Heart right ventricle (tissue), 16 donors: ENCODE data around the gene EPS8L3. TPM values are rescaled to one million over a fixed set of nuclear protein-coding genes. Genes with fewer than 3 reads are reported as not detected.
"Not testable (repeated sequence)": the region's sequence is repeated elsewhere in the genome, so short reads cannot be mapped to it uniquely, and the experiment has no call there.

ENCODE experiments used
- ATAC-seq, 8 donors: fragments of 200-7000 bp; cut with Tn5 transposase; one replicate each; pipeline ENCODE4 v1.9.1; 2020; ENCODE audit warnings: mild to moderate bottlenecking in 8 of 8, moderate library complexity in 8 of 8, moderate number of reproducible peaks in 1 of 8
- DNase-seq, 2 donors: peaks; one replicate each; pipeline ENCODE4 v3.0.0-alpha.2; 2020
- H3K27ac ChIP-seq, 10 donors: fragments of 200-600 bp; sonication (generic) in 2 of 10; one replicate each; pipeline versions ENCODE4 v1.5.0 to v1.8.0; 2020 to 2022; ENCODE audit warnings: mild to moderate bottlenecking in 3 of 10
- H3K27me3 ChIP-seq, 7 donors: fragments of 200-600 bp; one replicate each; pipeline ENCODE4 v1.8.0; 2021 to 2022; ENCODE audit warnings: mild to moderate bottlenecking in 2 of 7
- H3K36me3 ChIP-seq, 9 donors: fragments of 200-600 bp; sonication (generic) in 1 of 9; one replicate each; pipeline versions ENCODE4 v1.5.0 to v1.8.0; 2020 to 2022; ENCODE audit warnings: mild to moderate bottlenecking in 2 of 9
- H3K4me1 ChIP-seq, 9 donors: fragments of 200-600 bp; sonication (generic) in 1 of 9; one replicate each; pipeline versions ENCODE4 v1.5.0 to v1.8.0; 2020 to 2022; ENCODE audit warnings: mild to moderate bottlenecking in 4 of 9
- H3K4me3 ChIP-seq, 10 donors: fragments of 200-600 bp; sonication (generic) in 2 of 10; one replicate each; pipeline versions ENCODE4 v1.5.0 to v1.8.0; 2020 to 2022; ENCODE audit warnings: mild to moderate bottlenecking in 7 of 10, moderate library complexity in 2 of 10
- H3K9me3 ChIP-seq, 11 donors: fragments of 200-600 bp in 10 of 11; sonication (generic) in 2 of 11; one replicate each; pipeline versions ENCODE4 v1.5.0 to v1.8.0; 2013 to 2022; ENCODE audit warnings: mild to moderate bottlenecking in 2 of 11, control low read depth in 1 of 11, moderate library complexity in 1 of 11
- CTCF ChIP-seq, 9 donors: fragments of 200-600 bp; sonication (generic) in 2 of 9; IDR thresholded peaks; one replicate each; pipeline versions ENCODE4 v1.5.0 to v1.8.0; 2021 to 2022; ENCODE audit warnings: antibody characterized with exemption in 9 of 9, mild to moderate bottlenecking in 5 of 9, moderate library complexity in 1 of 9
- WGBS, 2 donors: extraction: QIAGEN DNeasy Blood & Tissue Kit; methylation state at CpG; one replicate each; pipeline ENCODE4 v1.1.7; 2013; ENCODE audit warnings: inconsistent platforms in 1 of 2; 5-methylcytosine and 5-hydroxymethylcytosine counted together
- intact Hi-C, 10 donors: fragments of 100-400 bp; cut with DNase I; formaldehyde crosslinking; loops; one replicate each; pipeline versions ENCODE4 v1.11.1 to v1.14.2; 2022
- polyA plus RNA-seq, 2 donors: library from polyadenylated mRNA; stranded (reverse); fragments of 200-250 nt; gene quantifications; one replicate each; pipeline ENCODE4 v1.2.3, GENCODE V29; 2013
- total RNA-seq, 10 donors: library from RNA; stranded (reverse); fragmentation: NEBNext Ultra II Directional in 3 of 10; extraction: Animal tissue kit (Norgen Biotek cat#: 25700) in 3 of 10; gene quantifications; one replicate each; pipeline versions ENCODE4 v1.2.1 to v1.2.4, GENCODE V29; 2021 to 2023
- donor health status: Arrhythmogenic right ventricular cardiomyopathy.
- donor health status: ischemic (EF 13 %, LVEDD 7.1; RV severe dilation, severe dysfunction).
- donor health status: healthy with polysubstance abuse.
- donor health status: DM: no; HTN: yes; CAD: no.
- donor health status: DM: no; HTN: no; CAD: no.
- donor health status: ischemic (EF 25% LVEDD 6.9; RV normal size, moderate dysfunction).
- donor health status: ischemic (EF 25% LVEDD 5.7; RV mildly dilated, moderate dysfunction).
- donor health status: healthy.
- donor health status: DM: yes; HTN: yes; CAD: no.
- donor health status: Ischemic cardiomyopathy.
- donor health status: ischemic (EF 35%, LVEDD 5.7; RV mildly dilated, moderate dysfunction).
- donor health status: nonischemic (EF 11% LVEDD 7.7; RV severe dilation, severe dysfunction).
- donor health status: DM: yes; HTN: yes; CAD: no.
- donor health status: PGD.
- donor health status: ischemic (EF 29% LVEDD 5.4; RV normal size, mild dysfunction).
- donor health status: nonischemic (EF 23%, LVEDD 6.1; RV moderate dilation, normal function).

Gene EPS8L3
- total and polyA plus RNA-seq, 12 donors: 0.49 to 0.61 (median 0.56) TPM; not detected in 9

- Histone ChIP-seq H3K4me3 (no peak overlapping the region), H3K36me3 (peaks cover 0 to 2% (median 0%) of the 10 kb centered on the region in 9 donors), H3K9me3 (peaks cover 0 to 12% (median 4%) of the 10 kb centered on the region in 11 donors), H3K27me3 (peaks cover 0 to 5% (median 0%) of the 10 kb centered on the region in 7 donors), H3K27ac (no peak overlapping the region), H3K4me1 (peaks cover 0 to 8% (median 0%) of the 10 kb centered on the region in 9 donors)
- ATAC-seq (no peak), DNase-seq (no peak)
- intact Hi-C loops: no loop called here
- WGBS, 2 donors: 91% methylated on average over 5 of the region's 5 CpGs
- TF ChIP-seq CTCF (IDR thresholded peaks at IDR 0.05): no peak
Measured at GRCh38 chr1:109713636-109714035, 50.1 kb downstream of the EPS8L3 start.

- H3K27ac ChIP-seq: peak overlapping the region in 1 of 10 donors; percentile 9
- WGBS, 2 donors: 58 to 66% methylated on average over 22 of the region's 22 CpGs
- intact Hi-C loops: no loop called here
- peaks cover 0 to 5% (median 0%) of the 10 kb centered on the region in 7 donors for H3K27me3 ChIP-seq
- peaks cover 0 to 8% (median 0%) of the 10 kb centered on the region in 9 donors for H3K4me1 ChIP-seq
- H3K4me3 ChIP-seq: peak overlapping the region in 9 of 10 donors; percentile 33 to 57 (median 49)
- peaks cover 0 to 21% (median 4%) of the 10 kb centered on the region in 11 donors for H3K9me3 ChIP-seq
- DNase-seq: no peak
- peaks cover 0 to 4% (median 0%) of the 10 kb centered on the region in 9 donors for H3K36me3 ChIP-seq
- TF ChIP-seq CTCF (IDR thresholded peaks at IDR 0.05): no peak
- peak in 5 of 8 donors; percentile 14 to 59 (median 38) for ATAC-seq
Measured at GRCh38 chr1:109712321-109712864, 51.3 kb downstream of the EPS8L3 start.

GRCh38 chr1:109711593-109712320 lies 52.0 kb downstream of the EPS8L3 start, which contains the start of gene GSTM5:
GSTM5 (plus strand) TSS chr1:109712251; CDS start chr1:109712313, 62 bp downstream.
- intact Hi-C loops, H3K4me1 ChIP-seq, H3K36me3 ChIP-seq, H3K27me3 ChIP-seq: not testable (repeated sequence)
- peak within 1 kb of the TSS in 5 of 10 donors; percentile 56 to 84 (median 71) for H3K27ac ChIP-seq
- WGBS, 2 donors: 15 to 25% methylated on average over 33 of the region's 33 CpGs
- H3K4me3 ChIP-seq: peak within 1 kb of the TSS in 9 of 10 donors; percentile 33 to 57 (median 49)
- DNase-seq: peak in 1 of 2 donors; percentile 14
- peaks cover 0 to 21% (median 4%) of the 10 kb centered on the region in 11 donors for H3K9me3 ChIP-seq
- peak; percentile 56 to 87 (median 72) for ATAC-seq

GRCh38 chr1:109709822-109710221 lies 53.9 kb downstream of the EPS8L3 start:
- H3K27me3 ChIP-seq, DNase-seq, H3K4me3 ChIP-seq, H3K4me1 ChIP-seq, H3K36me3 ChIP-seq, intact Hi-C loops, H3K27ac ChIP-seq: not testable (repeated sequence)
- H3K9me3 ChIP-seq: peaks cover 0 to 21% (median 4%) of the 10 kb centered on the region in 11 donors
- ATAC-seq: peak in 1 of 8 donors; percentile 59

GRCh38 chr1:109708949-109709348 lies 54.8 kb downstream of the EPS8L3 start:
- ATAC-seq, intact Hi-C loops, DNase-seq, H3K27ac ChIP-seq, H3K36me3 ChIP-seq, H3K27me3 ChIP-seq, H3K4me1 ChIP-seq, H3K4me3 ChIP-seq: not testable (repeated sequence)
- H3K9me3 ChIP-seq: peaks cover 0 to 21% (median 4%) of the 10 kb centered on the region in 11 donors
- WGBS, 2 donors: 72 to 74% methylated on average over 4 of the region's 4 CpGs
